Germinal center (tissue), 1 donor: ENCODE data around the gene LCN6.
"Not testable (repeated sequence)": the region's sequence is repeated elsewhere in the genome, so short reads cannot be mapped to it uniquely, and the experiment has no call there.

Experiments used
- DNase-seq: peaks from one replicate; pipeline ENCODE4 v3.0.0; 2012; ENCODE audit warnings: mixed read lengths, low spot score

LCN6 gene

DNA sequence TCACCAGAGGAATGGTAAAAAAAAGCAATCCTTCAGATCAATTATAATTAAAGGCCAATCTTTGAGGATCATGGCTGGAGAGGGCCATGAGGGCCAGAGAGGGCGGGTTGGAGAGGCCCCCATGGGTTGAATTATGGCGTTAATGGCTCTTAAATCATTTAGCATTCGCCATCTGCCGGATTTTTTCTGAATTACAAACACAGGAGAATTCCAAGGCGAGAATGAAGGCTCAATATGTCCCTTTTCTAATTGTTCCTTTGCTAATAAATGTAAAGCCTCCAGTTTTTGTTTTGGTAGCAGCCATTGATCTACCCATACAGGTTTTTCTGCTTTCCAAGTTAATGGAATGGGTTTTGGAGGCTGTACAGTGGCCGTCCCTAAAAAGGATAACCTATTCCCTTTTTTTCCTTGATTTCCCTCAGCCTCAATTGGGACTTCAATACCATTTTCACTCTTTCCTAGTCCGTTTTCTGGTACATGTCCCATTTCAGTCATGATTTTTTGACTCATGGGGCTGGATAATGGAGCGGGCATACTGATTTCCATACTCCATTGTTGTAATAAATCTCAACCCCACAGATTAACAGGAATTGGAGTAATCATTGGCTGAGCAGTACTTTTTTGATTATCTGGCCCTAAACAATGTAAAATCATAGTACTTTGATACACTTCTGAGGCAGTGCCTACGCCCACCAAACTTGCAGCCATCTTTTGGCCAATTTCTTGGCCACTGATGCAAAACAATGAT, 36.1 kb upstream of the LCN6 start:
- DNase-seq, result no peak

DNA sequence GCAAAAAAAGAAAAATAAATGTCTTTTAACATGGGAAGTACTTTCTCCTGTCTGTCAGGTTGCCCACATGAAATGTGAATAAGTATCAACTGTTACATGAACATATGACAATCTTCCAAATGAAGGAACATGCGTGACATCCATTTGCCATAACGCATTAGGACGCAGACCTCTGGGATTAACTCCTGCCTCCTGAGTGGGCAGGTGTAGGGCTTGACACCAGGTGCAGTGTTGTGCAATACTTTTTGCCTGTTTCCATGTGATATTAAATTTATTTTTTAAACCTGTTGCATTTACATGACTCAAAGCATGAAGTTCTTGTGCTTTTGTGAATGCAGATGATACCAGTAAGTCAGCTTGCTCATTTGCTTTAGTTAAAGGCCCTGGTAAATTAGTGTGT, 34.1 kb upstream of the LCN6 start:
- no peak for DNase-seq

DNA sequence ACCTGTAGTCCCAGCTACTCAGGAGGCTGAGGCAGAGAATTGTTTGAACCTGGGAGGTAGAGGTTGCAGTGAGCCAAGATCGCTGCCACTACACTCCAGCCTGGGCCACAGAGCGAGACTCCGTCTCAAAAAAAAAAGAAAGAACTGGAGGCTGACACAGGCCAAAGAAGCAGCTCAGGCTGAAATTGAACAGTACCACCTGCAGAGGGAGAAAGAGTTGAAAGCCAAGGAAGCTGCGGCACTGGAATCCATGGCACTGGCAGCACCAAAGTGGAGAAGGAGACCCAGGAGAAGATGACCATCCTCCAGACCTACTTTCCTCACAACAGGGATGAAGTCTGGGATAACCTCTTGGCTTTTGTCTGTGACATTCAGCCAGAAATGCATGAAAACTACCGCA, 31.5 kb upstream of the LCN6 start:
- no peak for DNase-seq

DNA sequence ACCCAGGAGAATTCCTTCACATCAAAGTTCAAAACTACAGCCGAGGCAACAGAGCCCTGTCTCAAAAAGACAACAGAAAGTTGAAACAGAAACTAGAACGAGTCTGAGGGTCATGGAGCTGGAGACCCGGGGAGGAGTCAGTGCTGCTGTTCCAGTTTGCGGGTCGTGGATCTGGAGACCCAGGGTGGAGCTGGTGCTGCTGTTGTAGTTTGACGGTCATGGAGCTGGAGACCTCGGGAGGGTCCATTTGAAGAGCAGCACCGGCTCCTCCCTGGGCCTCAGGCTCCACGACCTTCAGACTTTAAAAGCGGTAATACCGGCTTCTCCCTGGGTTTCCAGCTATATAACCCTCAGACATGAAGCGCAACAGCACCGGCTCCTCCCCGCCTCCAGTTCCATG, 29.0 kb upstream of the LCN6 start:
- DNase-seq, result no peak

- DNase-seq, result no peak
These were observed 28.6 kb upstream of the LCN6 start for GRCh38 chr9:136776947-136777346.

DNA sequence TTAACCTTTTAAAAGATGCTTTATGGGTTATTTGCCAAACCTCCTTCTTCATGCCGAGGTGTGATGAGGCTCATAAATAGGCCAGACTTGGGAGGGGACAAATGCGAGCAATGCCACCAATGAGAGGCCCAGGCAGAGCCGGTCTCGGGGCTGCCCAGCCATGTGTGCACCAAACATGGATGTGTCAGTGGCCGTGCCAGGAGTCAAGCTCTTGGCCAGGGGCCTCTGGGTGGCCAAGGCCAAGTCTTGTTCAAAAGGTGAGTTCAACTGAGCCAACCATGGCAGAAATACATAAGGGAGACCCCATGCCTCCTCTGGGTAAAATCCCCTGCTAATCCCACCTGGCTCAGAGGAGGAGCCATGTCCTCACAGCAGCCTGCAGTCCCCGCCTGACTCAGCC, 26.9 kb upstream of the LCN6 start:
- no peak for DNase-seq

DNA sequence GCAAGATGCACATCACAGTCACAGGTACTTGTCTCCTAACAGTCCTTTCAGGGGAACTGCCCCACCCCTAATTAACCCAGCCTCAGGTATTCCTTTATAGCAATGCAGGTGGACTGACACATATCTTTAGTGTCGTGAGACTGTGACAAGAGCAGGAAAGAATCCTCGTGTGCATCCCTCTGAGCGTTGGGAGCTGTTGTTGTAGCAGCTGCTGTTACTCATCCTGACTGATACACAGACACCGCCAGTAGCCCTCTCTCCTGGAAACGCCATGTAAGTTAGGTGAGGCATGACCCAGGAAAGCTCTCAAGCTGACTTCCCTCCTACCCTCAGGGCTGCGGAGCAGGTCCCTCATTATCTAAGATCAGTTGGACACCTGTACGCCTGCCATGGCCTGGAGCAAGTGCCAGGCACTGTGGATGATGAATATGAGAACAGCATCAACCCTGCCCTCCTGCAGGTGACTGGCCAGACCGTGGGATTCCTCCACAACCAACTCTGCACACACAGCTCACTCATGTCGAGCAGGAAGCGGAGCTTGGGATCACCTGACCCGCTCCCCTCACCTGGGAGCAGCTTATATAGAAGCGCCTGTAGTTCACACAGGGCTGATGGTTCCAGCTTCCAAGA, 26.2 kb upstream of the LCN6 start:
- DNase-seq, result no peak

GRCh38 chr9:136773386-136774044, 25.2 kb upstream of the LCN6 start:
- DNase-seq, result peak; percentile 73

DNA sequence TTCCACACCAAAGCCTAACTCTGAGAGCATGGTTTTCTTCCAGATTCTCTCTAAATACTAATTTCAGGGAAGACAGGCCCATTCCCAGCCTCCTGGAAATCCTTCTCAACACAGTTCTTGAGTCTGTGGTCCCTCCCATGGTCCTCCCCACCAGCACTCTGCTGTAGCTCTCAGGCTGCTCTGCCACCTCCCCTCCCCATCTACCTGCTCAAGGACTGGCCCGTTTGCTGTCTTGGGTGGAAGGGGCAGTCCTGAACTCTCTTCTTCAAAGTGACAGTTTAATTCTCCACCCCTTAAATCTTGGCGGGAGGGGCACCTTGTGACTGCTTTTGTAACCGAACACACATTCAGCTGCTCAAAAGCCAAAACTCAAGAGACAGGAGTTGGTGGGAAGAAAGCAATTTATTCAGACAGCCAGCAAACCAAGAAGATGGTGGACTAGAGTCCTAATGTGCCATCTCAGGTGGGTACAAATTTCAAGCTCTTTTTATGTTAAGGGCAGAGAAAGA, 23.6 kb upstream of the LCN6 start:
- DNase-seq, result no peak

DNA sequence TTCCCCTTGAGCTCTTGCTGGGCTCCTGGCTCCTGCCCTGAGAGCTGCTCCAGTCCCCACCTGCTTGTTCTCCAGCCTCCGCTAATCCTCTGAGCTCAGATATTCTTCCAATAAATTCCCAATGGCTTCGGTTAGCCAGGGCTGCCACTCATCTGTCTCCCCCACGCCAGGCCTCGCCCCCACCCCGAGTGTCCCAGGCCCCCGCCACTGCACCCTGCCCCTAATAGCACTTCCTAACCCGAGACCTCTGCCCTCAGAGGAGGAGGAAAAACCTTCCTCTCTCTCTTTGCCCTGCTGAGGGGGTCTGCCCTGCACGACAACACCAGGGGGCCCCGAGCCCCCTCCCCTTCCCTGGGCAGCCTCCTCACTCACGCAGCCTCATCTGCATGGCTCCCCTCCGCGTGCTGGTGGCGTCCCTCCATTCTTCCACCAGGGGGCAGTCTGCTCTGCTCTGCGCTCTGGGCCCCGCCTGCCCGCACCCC, 21.4 kb upstream of the LCN6 start:
- peak; percentile 74 for DNase-seq

DNA sequence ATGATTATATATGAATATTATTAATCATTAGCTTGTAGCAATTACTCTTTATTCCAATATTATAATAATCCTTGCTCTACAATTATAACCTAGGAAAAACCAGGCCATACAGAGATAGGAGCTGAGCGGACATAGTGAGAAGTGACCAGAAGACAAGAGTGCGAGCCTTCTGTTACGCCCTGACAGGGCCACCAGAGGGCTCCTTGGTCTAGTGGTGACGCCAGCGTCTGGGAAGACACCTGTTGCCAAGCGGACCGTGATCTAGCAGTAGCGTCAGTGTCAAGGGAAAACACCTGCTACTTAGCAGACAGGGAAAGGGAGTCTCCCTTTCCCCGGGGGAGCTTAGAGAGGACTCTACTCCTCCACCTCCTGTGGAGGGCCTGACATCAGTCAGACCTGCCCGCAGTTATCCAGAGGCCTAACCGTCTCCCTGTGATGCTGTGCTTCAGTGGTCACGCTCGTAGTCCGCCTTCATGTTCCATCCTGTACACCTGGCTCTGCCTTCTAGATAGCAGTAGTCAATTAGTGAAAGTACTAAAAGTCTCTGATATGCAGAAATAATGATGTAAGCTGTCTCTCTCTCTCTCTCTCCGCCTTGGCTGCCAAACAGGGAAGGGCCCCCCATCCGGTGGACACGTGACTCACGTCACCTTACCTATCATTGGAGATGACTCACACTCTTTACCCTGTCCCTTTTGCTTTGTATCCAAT, 18.2 kb upstream of the LCN6 start:
- not testable (repeated sequence) for DNase-seq

GRCh38 chr9:136765745-136766409, 17.6 kb upstream of the LCN6 start:
- DNase-seq, result not testable (repeated sequence)

DNA sequence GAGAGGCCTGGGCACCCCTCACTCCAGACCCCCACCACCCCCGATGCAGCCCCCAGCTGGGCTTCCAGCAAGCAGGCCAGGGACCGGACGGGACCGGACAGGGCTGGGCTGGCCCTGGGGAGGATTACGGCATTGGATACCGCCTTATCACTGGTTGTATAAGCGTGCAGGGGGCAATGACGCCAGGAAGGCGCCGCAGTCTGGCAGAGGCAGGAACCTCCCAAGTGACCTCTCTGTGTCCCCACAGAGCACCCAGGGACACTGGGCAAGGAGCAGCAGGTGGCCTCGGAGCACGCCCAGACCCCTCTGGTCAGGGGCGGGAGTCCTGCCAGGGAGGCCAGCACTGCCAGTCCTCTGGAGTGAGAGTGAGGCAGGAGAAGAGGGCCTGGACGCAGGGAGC, 16.7 kb upstream of the LCN6 start:
- DNase-seq, result no peak

DNA sequence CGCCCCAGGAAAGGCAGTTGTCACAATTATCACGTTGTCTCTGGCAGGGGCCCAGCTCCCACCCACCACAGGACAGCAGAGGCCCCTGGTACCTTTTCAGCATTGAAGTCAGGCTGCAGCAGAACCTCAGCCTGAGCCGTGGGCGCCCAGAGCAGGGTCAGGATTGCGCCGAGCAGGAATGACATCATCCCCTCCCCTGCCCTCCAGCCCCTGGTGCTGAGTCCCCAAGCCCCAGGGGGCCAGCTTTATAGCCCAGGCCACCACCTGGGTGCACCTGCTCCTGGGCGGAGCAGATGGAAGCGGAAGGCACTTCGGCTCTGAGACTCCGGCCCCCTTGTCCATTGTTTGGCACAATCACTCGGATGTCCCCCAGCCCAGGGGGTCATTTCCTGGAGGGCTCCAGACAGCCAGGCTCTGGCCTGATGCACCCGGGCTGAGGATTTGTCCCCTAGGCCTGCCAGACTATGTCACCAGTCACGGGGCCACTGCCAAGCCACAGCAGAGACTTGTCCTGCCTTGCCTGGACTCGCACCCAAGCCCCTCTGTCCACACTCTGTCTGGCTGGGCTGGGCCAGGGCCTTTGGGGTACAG, 16.1 kb upstream of the LCN6 start, which contains the start of gene LCN15:
Gene LCN15 (minus strand): TSS at position 218 of the 591 bp plus-strand sequence. CDS start 30 bp downstream, at position 188.
- no peak for DNase-seq

DNA sequence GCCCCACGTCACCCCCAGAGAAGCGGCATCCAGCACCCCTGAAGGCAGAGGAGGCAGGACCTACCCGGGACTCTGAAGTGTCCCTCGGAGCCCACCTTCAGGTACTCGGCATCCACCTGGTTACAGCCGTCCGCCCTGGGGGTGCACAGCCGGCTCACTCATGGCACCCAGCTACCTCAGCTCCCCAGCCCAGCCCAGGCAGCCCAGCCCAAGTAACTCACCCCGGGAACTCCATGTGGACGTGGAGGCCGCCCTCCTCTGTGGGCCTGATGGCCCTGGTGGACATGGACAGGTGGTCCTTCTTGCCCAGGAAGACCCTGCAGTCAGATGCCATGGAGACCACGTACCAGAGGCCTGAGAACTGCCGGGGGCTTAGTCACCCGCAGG, 15.3 kb upstream of the LCN6 start:
- DNase-seq, result no peak

GRCh38 chr9:136762915-136763648, 14.8 kb upstream of the LCN6 start:
- peak; percentile 79 for DNase-seq

GRCh38 chr9:136762221-136762691, 13.9 kb upstream of the LCN6 start:
- DNase-seq, result no peak

DNA sequence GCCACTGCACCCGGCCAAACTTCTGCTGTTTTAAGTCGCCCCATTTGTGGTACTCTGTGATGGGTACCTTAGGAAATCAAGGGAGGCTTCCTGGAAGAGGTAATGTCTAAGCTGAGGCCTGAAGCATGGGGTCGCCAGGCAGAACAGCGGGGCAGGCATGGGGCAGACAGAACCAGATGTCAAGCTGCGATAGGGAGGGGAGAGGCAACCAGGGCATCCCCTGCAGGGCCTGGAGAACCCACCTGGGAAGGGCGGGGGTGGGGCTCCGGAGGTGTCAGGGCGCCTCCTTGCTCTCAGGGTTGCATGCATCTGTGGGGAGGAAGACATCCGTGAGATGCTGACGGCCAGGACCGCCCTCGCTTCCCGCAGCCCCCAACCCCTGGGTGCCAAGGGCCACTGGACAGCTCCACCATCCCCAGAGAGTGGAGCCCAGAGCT, 13.2 kb upstream of the LCN6 start:
- DNase-seq, result no peak

- DNase-seq, result peak; percentile 40
These were observed 12.7 kb upstream of the LCN6 start for GRCh38 chr9:136760834-136761544.

DNA sequence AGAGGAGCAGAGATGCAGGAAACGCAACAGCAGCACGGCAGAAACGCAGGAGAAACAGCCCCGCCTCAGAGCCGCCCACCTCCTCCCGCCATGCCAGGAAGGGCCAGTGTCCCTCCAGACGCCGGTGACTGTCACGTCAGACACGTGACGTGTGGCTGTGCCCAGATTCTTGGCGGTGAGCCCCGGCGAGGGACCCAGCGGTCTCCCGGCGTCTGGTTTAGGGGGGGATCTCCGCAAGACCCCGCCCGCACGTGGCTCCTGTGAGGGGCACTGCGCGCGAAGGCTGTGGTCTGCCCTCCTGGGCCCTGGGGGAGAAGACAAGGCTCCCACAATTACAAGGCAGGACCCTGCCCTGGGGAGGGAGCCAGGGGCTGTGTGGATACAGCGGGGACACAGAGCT, 12.1 kb upstream of the LCN6 start:
- DNase-seq, result no peak
